Measurements from ENCODE around the gene NOX3. TPM values are rescaled to one million over a fixed set of nuclear protein-coding genes. Genes with fewer than 3 reads are reported as not detected.
"Not testable (repeated sequence)": the region's sequence is repeated elsewhere in the genome, so short reads cannot be mapped to it uniquely, and the experiment has no call there.

NOX3 gene
- total RNA-seq, 2 donors from 2014 or later, result not detected

DNA sequence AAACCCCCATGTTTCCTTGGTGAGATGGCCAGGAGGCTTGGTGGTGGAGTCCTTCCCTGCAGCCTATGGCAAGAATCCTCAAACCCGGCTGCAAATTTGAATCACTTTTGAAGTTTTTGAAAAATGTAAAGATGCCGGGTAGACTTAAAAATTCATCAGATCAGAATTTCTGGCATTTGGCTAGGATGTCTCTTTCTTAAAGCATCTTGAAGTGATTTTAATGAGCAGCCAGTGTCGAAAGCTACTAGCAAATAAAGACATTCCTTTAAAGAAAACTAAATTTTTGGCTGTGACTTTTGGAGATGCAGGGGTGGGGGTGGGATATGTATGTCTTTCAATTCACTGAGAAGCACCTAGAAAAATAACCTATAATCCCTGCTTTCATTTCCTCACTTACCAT, 25.6 kb upstream of the NOX3 start:
- Histone ChIP-seq H3K36me3 (no peaks in the 10 kb centered on the region), H3K4me3 (no peak overlapping the region), H3K9me3 (no peaks in the 10 kb centered on the region), H3K4me1 (no peaks in the 10 kb centered on the region), H3K27ac (no peak overlapping the region), H3K27me3 (no peaks in the 10 kb centered on the region)
- DNase-seq (ENCODE audit: low spot score), result no peak
- TF ChIP-seq, protein P1, sequence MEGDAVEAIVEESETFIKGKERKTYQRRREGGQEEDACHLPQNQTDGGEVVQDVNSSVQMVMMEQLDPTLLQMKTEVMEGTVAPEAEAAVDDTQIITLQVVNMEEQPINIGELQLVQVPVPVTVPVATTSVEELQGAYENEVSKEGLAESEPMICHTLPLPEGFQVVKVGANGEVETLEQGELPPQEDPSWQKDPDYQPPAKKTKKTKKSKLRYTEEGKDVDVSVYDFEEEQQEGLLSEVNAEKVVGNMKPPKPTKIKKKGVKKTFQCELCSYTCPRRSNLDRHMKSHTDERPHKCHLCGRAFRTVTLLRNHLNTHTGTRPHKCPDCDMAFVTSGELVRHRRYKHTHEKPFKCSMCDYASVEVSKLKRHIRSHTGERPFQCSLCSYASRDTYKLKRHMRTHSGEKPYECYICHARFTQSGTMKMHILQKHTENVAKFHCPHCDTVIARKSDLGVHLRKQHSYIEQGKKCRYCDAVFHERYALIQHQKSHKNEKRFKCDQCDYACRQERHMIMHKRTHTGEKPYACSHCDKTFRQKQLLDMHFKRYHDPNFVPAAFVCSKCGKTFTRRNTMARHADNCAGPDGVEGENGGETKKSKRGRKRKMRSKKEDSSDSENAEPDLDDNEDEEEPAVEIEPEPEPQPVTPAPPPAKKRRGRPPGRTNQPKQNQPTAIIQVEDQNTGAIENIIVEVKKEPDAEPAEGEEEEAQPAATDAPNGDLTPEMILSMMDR (IDR thresholded peaks at IDR 0.05), result no peak

DNA sequence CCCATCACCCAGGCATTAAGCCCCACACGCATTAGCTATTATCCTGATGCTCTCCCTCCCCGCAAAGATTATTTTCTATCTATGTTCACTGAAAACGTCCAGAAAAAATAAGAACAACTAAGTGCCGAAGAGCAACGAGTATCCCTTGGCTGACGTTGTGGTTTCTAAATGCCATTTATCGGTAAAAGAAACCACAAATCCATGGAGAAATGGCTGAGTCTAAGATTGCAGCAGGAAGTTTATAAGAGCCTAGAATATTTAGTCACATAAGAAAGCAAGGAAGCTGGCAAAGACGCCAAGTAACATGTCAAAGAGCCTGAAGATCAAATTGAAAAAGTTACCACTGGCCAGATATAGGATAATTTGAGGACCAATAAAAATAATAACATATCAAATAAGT, 18.1 kb upstream of the NOX3 start:
- no peak for DNase-seq (ENCODE audit: low spot score)
- TF ChIP-seq, protein P1 (IDR thresholded peaks at IDR 0.05), result no peak
- H3K4me3 ChIP-seq, result no peak overlapping the region
- H3K27me3 ChIP-seq, result no peaks in the 10 kb centered on the region
- no peaks in the 10 kb centered on the region for H3K4me1 ChIP-seq
- H3K27ac ChIP-seq, result no peak overlapping the region
- H3K36me3 ChIP-seq, result no peaks in the 10 kb centered on the region
- no peaks in the 10 kb centered on the region for H3K9me3 ChIP-seq

DNA sequence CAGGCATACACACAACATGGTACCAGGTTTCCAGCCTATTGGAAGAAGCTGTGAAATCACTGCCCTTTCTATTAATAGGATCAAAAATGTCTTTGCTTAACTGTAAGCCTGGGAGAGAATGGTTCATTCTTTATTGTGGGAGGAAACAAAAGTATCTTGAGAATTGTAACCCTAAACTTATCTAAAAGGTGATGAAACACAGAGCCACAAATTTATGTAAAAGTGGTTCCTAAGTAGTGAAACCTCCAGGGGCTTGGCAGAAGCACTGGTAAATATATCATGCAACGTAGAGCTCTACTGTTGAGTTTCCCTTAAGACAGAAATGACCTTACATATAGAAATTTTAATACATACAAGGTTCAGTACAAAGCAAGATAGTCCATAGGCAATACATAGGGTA, 17.2 kb upstream of the NOX3 start:
- no peak for DNase-seq (ENCODE audit: low spot score)
- Histone ChIP-seq H3K4me3 (no peak overlapping the region), H3K4me1 (no peaks in the 10 kb centered on the region), H3K36me3 (no peaks in the 10 kb centered on the region), H3K27ac (no peak overlapping the region), H3K9me3 (peaks cover 0 to 5% of the 10 kb centered on the region in 2 donors), H3K27me3 (no peaks in the 10 kb centered on the region)
- TF ChIP-seq, protein P1 (IDR thresholded peaks at IDR 0.05), result no peak

DNA sequence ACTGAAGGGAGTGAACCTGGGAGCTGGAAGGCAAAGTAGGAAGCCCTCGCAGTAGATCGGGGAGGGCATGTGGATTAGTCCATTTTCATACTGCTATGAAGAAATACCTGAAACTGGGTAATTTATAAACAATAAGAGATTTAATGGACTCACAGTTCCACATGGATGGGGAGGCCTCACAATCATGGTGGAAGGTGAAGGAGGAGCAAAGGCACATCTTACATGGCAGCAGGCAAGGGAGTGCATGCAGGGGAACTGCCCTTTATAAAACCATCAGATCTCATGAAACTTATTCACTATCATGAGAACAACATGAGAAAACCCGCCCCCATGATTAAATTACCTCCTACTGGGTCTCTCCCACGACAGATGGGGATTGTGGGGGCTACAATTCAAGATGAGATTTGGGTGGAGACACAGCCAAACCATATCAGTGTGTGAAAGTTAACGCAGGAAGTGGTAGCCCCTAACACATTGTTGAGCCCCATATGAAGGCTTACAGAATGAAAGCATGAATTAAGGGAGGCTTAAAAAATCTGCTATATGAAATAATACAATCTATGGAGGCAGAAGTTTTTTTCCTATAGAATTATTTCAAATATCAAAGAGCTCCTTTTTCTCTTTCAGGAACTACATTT, 15.5 kb upstream of the NOX3 start:
- not testable (repeated sequence) for H3K27ac ChIP-seq; H3K4me3 ChIP-seq; H3K36me3 ChIP-seq; H3K27me3 ChIP-seq; DNase-seq (ENCODE audit: low spot score); H3K9me3 ChIP-seq; H3K4me1 ChIP-seq

DNA sequence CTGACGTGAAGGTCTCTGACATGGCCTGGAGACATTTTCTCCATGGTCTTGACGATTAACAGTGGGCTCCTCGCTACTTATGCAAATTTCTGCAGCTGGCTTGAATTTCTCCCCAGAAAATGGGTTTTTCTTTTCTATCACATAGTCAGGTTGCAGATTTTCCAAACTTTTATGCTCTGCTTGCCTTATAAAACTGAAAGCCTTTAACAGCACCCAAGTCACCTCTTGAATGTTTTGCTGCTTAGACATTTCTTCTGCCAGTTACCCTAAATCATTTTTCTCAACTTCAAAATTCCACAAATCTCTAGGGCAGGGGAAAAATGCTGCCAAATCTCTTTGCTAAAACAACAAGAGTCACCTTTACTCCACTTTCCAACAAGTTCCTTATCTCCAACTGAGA, 12.9 kb upstream of the NOX3 start:
- H3K27ac ChIP-seq; H3K36me3 ChIP-seq; H3K4me1 ChIP-seq; DNase-seq (ENCODE audit: low spot score); H3K27me3 ChIP-seq; H3K4me3 ChIP-seq: not testable (repeated sequence)
- peaks cover 0 to 13% of the 10 kb centered on the region in 2 donors for H3K9me3 ChIP-seq

DNA sequence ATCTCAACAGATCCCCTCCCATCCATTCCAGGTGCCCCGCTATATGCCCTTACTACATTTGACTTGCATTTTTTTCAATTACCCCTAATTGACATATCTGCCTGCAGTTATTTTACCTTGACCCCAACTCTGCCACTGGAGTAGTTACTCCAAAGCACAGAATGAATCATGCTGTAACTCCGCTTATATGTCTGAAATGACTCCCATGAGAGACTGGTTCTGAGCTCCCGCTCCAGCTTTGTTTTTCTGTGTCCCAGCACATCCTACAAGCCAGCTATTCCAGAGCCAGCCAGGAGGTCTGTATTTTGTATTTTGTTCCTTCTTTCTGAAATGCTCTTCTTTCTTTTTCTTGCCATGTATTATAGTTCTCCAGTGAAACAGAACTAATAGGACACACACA, 10.9 kb upstream of the NOX3 start:
- no peaks in the 10 kb centered on the region for H3K27me3 ChIP-seq
- no peak for DNase-seq (ENCODE audit: low spot score)
- no peaks in the 10 kb centered on the region for H3K36me3 ChIP-seq
- no peaks in the 10 kb centered on the region for H3K4me1 ChIP-seq
- H3K9me3 ChIP-seq, result peaks cover 0 to 13% of the 10 kb centered on the region in 2 donors
- no peak overlapping the region for H3K4me3 ChIP-seq
- TF ChIP-seq, protein P1 (IDR thresholded peaks at IDR 0.05), result no peak
- no peak overlapping the region for H3K27ac ChIP-seq

DNA sequence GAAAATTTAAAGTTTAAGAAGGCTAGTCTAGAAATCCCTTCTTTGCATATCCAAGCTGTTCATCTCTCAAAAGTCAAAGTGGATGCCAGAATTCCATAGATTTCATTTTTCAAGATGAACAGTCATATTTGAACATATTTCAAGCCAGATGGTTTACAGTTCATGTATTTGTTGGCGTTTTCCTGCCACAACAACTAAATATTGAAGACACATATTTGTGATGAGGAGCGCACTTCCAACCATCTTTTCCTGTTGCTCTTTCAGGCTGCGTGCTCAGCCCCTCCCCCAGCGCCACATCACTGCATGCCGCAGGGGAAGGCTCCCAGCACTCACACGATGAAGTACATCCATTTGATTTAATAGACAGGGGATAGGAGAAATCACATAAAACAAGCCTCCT, 5.9 kb upstream of the NOX3 start:
- no peak overlapping the region for H3K4me3 ChIP-seq
- TF ChIP-seq, protein P1 (IDR thresholded peaks at IDR 0.05), result no peak
- H3K36me3 ChIP-seq, result no peaks in the 10 kb centered on the region
- no peak for DNase-seq (ENCODE audit: low spot score)
- no peaks in the 10 kb centered on the region for H3K27me3 ChIP-seq
- H3K9me3 ChIP-seq, result peaks cover 0 to 5% of the 10 kb centered on the region in 2 donors
- H3K27ac ChIP-seq, result no peak overlapping the region
- H3K4me1 ChIP-seq, result no peaks in the 10 kb centered on the region

Data from right atrium auricular region (tissue), 2 donors.